K562 (cell line): ENCODE measurements around the gene NFIB. TPM values are rescaled to one million over a fixed set of nuclear protein-coding genes. Genes with fewer than 3 reads are reported as not detected.

Source experiments
- ATAC-seq: fragments of 200-7000 bp; cut with Tn5 transposase; 3 replicates; pipeline ENCODE4 v1.9.1; 2020; ENCODE audit warnings: moderate library complexity
- BruUV-seq: library from RNA; stranded (reverse); fragments of 400-500 nt; replicated peaks from 2 replicates; lab custom pipeline; 2021; lab: Mats Ljungman, UMichigan
- CTCF ChIA-PET: fragments of 300-600 bp; formaldehyde crosslinking; extraction: SDS; loops from one replicate; lab custom pipeline; 2021; ENCODE audit warnings: low intra/inter-chr PET ratio; lab: Yijun Ruan, JAX
- POLR2A ChIA-PET: fragments of 300-600, 350-650 bp; sonication (Branson Sonifier 250); formaldehyde crosslinking; extraction: SDS; loops from one replicate; lab custom pipeline; 2021; ENCODE audit warnings: antibody characterized with exemption, inconsistent platforms; lab: Yijun Ruan, JAX
- DNase-seq, 4 experiments: peaks; one replicate each; pipeline versions ENCODE4 v3.0.0 to v3.0.0-alpha.2; 2011 to 2018; ENCODE audit warnings: low spot score in 3 of 4, mixed read lengths in 3 of 4; ENCODE audit errors: extremely low read depth in 1 of 4
- FAIRE-seq: peaks from 2 replicates; lab custom pipeline; 2011; peaks lifted over from hg19 to GRCh38; lab: Jason Lieb, UNC
- H2AFZ ChIP-seq: 2 replicates; pipeline ENCODE4 v1.6.0; 2011; ENCODE audit warnings: low read depth, low read length, control low read depth, inconsistent platforms
- H3K27ac ChIP-seq: fragments of 200-600 bp; 3 replicates; pipeline ENCODE4 v1.8.0; 2011; ENCODE audit warnings: low read depth, mild to moderate bottlenecking, control low read depth, inconsistent platforms, low read length, moderate library complexity, mixed read lengths; ENCODE audit errors: extremely low read depth
- H3K27me3 ChIP-seq, 2 experiments: fragments of 300-600 bp in 1 of 2; 2 replicates in 1 of 2; 3 replicates in 1 of 2; pipeline versions ENCODE4 v1.6.0 to v1.8.0; 2011; ENCODE audit warnings: inconsistent platforms in 2 of 2, low read length in 2 of 2, mild to moderate bottlenecking in 1 of 2, mixed read lengths in 1 of 2, moderate library complexity in 1 of 2; ENCODE audit not compliant: control insufficient read depth in 2 of 2, insufficient read depth in 2 of 2
- H3K36me3 ChIP-seq: fragments of 300-600 bp; 3 replicates; pipeline ENCODE4 v1.8.0; 2011; ENCODE audit warnings: mild to moderate bottlenecking, low read length, inconsistent platforms; ENCODE audit not compliant: control insufficient read depth, insufficient read depth
- H3K4me1 ChIP-seq, 2 experiments: fragments of 200-600 bp in 1 of 2; replicated peaks in 1 of 2; 2 replicates in 1 of 2; 3 replicates in 1 of 2; pipeline versions ENCODE4 v1.5.1 to v1.8.0; 2011; ENCODE audit warnings: inconsistent platforms in 2 of 2, low read length in 2 of 2, mild to moderate bottlenecking in 1 of 2, mixed read lengths in 1 of 2, moderate library complexity in 1 of 2; ENCODE audit not compliant: control insufficient read depth in 2 of 2, insufficient read depth in 2 of 2
- H3K4me2 ChIP-seq: 2 replicates; pipeline ENCODE4 v1.6.1; 2011; ENCODE audit warnings: low read length, control low read depth, inconsistent platforms, mixed read lengths; ENCODE audit not compliant: insufficient read depth
- H3K4me3 ChIP-seq: fragments of 200-600 bp; sonication (generic), shearing (Covaris generic); 2 replicates; pipeline ENCODE4 v1.5.1; 2016; ENCODE audit warnings: control low read depth, inconsistent platforms
- H3K79me2 ChIP-seq: fragments of 200-600 bp; 3 replicates; pipeline ENCODE4 v1.8.0; 2011; ENCODE audit warnings: low read length, inconsistent platforms; ENCODE audit not compliant: control insufficient read depth, insufficient read depth
- H3K9ac ChIP-seq, 2 experiments: 2 replicates each; pipeline versions ENCODE4 v1.6.0 to v1.6.1; 2011; ENCODE audit warnings: low read depth in 2 of 2, low read length in 2 of 2, control low read depth in 1 of 2, inconsistent platforms in 1 of 2, mild to moderate bottlenecking in 1 of 2, mixed read lengths in 1 of 2; ENCODE audit not compliant: insufficient read depth in 1 of 2
- H3K9me1 ChIP-seq: one replicate; pipeline ENCODE4 v1.6.0; 2011; ENCODE audit warnings: inconsistent platforms, mild to moderate bottlenecking, low read length, moderate library complexity; ENCODE audit not compliant: control insufficient read depth, insufficient read depth
- H3K9me3 ChIP-seq: replicated peaks from 2 replicates; pipeline ENCODE4 v1.5.1; 2011; ENCODE audit warnings: low read depth, low read length, inconsistent platforms; ENCODE audit not compliant: control insufficient read depth, insufficient read depth
- H4K20me1 ChIP-seq: replicated peaks from 2 replicates; pipeline ENCODE4 v1.6.1; 2011; ENCODE audit warnings: low read length, inconsistent platforms, mixed read lengths; ENCODE audit not compliant: control insufficient read depth, insufficient read depth
- ARID1B ChIP-seq: fragments of 450-650 bp; IDR thresholded peaks from 2 replicates; pipeline ENCODE4 v1.6.1; 2016; ENCODE audit warnings: antibody characterized with exemption, mild to moderate bottlenecking, inconsistent platforms
- CBFA2T3 ChIP-seq: fragments of 450-650 bp; IDR thresholded peaks from 2 replicates; pipeline ENCODE4 v1.6.1; 2017
- DPF2 ChIP-seq: fragments of 450-650 bp; IDR thresholded peaks from 2 replicates; pipeline ENCODE4 v1.6.1; 2016
- FOSL1 ChIP-seq: fragments of 200-800 bp; sonication (Bioruptor generic); conservative IDR thresholded peaks from 2 replicates; pipeline ENCODE4 v1.6.1; 2016; ENCODE audit warnings: missing genetic modification characterization, missing compliant biosample characterization
- FOXM1 ChIP-seq, 2 experiments: fragments of 450-650 bp in 1 of 2; sonication (generic) in 1 of 2; formaldehyde crosslinking in 1 of 2; IDR thresholded peaks; 2 replicates each; pipeline versions ENCODE4 v1.6.1 to v1.9.0; 2017 to 2022; ENCODE audit warnings: low read depth in 2 of 2, mild to moderate bottlenecking in 2 of 2, missing genetic modification reagents in 1 of 2, moderate library complexity in 1 of 2
- HMG20B ChIP-seq: fragments of 250-450 bp; sonication (Bioruptor Pico); IDR thresholded peaks from 2 replicates; pipeline ENCODE4 v1.5.0; 2021; ENCODE audit warnings: mild to moderate bottlenecking
- JUND ChIP-seq, 2 experiments: IDR thresholded peaks; 2 replicates in 1 of 2; 3 replicates in 1 of 2; pipeline ENCODE4 v1.6.1; 2011; ENCODE audit warnings: borderline replicate concordance in 2 of 2, low read depth in 2 of 2, low read length in 2 of 2, improper control_type of control experiment in 1 of 2, missing biosample characterization in 1 of 2, missing genetic modification characterization in 1 of 2, missing genetic modification reagents in 1 of 2
- SPI1 ChIP-seq: IDR thresholded peaks from 2 replicates; pipeline ENCODE4 v1.6.1; 2011; ENCODE audit warnings: low read depth, low read length, control low read depth, borderline replicate concordance
- ZNF75A ChIP-seq: fragments of 450-650 bp; formaldehyde crosslinking; IDR thresholded peaks from 2 replicates; pipeline ENCODE4 v1.4.0; 2020; ENCODE audit warnings: mild to moderate bottlenecking
- WGBS: fragments of 100-300 bp; shearing (Covaris generic); methylation state at CpG from one replicate; pipeline ENCODE4 v1.1.6; 2016; ENCODE audit warnings: low coverage, mixed read lengths; ENCODE audit not compliant: insufficient coverage; ENCODE audit errors: missing lambda C conversion rate; 5-methylcytosine and 5-hydroxymethylcytosine counted together
- in situ Hi-C: fragments of 300-500 bp; cut with MboI; formaldehyde crosslinking; loops from 4 replicates; pipeline ENCODE4 v1.15.0; 2018; ENCODE audit warnings: inconsistent platforms, mixed read lengths
- intact Hi-C: fragments of 100-400 bp; cut with micrococcal nuclease; formaldehyde crosslinking; loops from 2 replicates; pipeline ENCODE4 v1.14.2; 2022
- polyA plus RNA-seq, 8 experiments: library from polyadenylated mRNA; depleted of rRNA in 4 of 8; stranded (reverse) in 5 of 8; unstranded in 3 of 8; fragments of >200 nt; fragmentation: Nextera tagmentation in 2 of 8; fragmentation: Illumina TruSeq in 1 of 8; extraction: Ambion mirVana in 2 of 8; extraction: Trizol in 1 of 8; gene quantifications; 2 replicates each; pipeline versions ENCODE4 v1.2.1 to v1.2.3, GENCODE V29; 2011 to 2014; ENCODE audit warnings: inconsistent platforms in 1 of 8, missing spikeins in 1 of 8
- total RNA-seq, 7 experiments: library from RNA; depleted of rRNA in 6 of 7; stranded (reverse); fragments of >200 nt in 6 of 7; fragmentation: Illumina TruSeq in 2 of 7; extraction: Trizol in 2 of 7; gene quantifications; 2 replicates each; pipeline versions ENCODE4 v1.2.1 to v1.2.3, GENCODE V29; 2011 to 2021; ENCODE audit warnings: low replicate concordance in 1 of 7
- TF ChIP-seq, protein P1 (sequence below): fragments of 450-650 bp; IDR thresholded peaks from 2 replicates; pipeline ENCODE4 v1.6.1; 2018; ENCODE audit not compliant: partially characterized antibody
- TF ChIP-seq, protein P2 (sequence below), 2 experiments: fragments of 450-650 bp in 1 of 2; sonication (generic) in 1 of 2; formaldehyde crosslinking in 1 of 2; IDR thresholded peaks in 1 of 2; conservative IDR thresholded peaks in 1 of 2; 2 replicates each; pipeline versions ENCODE4 v1.6.1 to v1.8.1; 2016 to 2023; ENCODE audit warnings: mild to moderate bottlenecking in 2 of 2, moderate library complexity in 2 of 2, inconsistent platforms in 1 of 2, missing genetic modification reagents in 1 of 2
- TF ChIP-seq, protein P3 (sequence below): IDR thresholded peaks from 2 replicates; pipeline ENCODE4 v1.6.1; 2011; ENCODE audit warnings: borderline replicate concordance, low read depth, mild to moderate bottlenecking, moderate library complexity, low read length; ENCODE audit not compliant: insufficient read depth, poor library complexity, severe bottlenecking

The NFIB gene
- total and polyA plus RNA-seq, 9 of the 15 experiments (the other 6 are each of a cell fraction or from before 2014, with no cell fraction given) = 1.2 to 3.3 (median 1.9) TPM

DNA sequence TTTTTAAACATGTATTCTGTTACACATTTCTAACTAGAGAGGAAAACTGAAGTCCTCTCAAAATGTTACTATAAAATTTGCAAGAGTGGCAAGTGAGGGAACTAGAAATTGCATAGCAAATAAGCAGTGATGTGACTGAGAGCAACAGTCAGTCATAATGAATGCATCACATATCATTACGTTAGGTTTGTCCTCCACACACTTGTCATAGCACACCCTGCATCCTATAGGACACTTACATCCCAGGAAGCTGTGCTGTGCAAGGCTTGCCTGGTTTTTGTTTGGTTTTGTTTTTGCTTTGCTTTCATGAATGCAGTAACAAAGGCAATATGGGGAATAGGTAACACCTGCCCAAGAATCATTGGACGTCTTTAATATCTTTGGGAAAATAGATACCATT, 10.8 kb downstream of the NFIB start (continued):
- TF ChIP-seq ZNF75A (CRISPR knock-in tag) (no peak), HMG20B (CRISPR knock-in tag) (no peak)

DNA sequence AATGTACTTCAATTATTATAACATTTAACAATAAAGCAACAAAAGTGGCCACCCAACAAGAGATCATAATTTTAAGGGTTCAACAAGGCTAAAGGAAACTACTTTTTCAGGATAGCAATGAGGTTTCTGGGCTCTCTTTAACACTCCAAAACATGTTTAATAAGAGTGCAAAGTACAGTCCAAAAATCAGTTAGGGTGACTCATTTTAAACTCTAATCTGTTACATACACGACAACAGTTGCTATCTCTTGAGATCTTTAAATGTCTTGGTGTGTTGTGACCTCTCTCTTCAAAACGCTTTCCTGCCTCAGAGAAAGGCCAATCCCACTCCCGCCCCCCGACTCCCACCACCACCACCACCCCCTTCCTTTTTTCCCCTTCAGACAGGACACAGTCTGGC, 11.5 kb downstream of the NFIB start:
- no peaks in the 10 kb centered on the region for H3K9me1 ChIP-seq
- no peaks in the 10 kb centered on the region for H3K9me3 ChIP-seq
- H4K20me1 ChIP-seq = no peaks in the 10 kb centered on the region
- H3K4me3 ChIP-seq = no peak overlapping the region
- intact Hi-C loops (no loop called here), in situ Hi-C loops (no loop called here)
- H3K4me1 ChIP-seq = no peaks in the 10 kb centered on the region
- ATAC-seq (no peak), FAIRE-seq (no peak), DNase-seq (no peak)
- TF ChIP-seq SPI1 = no peak
- TF ChIP-seq JUND (IDR thresholded peaks at IDR 0.05; ENCODE audit: borderline replicate concordance, low read depth, low read length) = peak; percentile 59; the same call in 1 of the 2 replicates
- no peak; the same call in 2 of the 3 replicates for TF ChIP-seq JUND (tag; IDR thresholded peaks at IDR 0.05; ENCODE audit: borderline replicate concordance, low read depth, low read length)
- peak; percentile 14; the same call in 1 of the 2 replicates for TF ChIP-seq FOXM1 (IDR thresholded peaks at IDR 0.05; ENCODE audit: low read depth)
- no peak for TF ChIP-seq FOXM1 (CRISPR knock-in tag; IDR thresholded peaks at IDR 0.05; ENCODE audit: low read depth)
- peak; percentile 18; the same call in 1 of the 2 replicates for TF ChIP-seq CBFA2T3
- TF ChIP-seq, protein P1, sequence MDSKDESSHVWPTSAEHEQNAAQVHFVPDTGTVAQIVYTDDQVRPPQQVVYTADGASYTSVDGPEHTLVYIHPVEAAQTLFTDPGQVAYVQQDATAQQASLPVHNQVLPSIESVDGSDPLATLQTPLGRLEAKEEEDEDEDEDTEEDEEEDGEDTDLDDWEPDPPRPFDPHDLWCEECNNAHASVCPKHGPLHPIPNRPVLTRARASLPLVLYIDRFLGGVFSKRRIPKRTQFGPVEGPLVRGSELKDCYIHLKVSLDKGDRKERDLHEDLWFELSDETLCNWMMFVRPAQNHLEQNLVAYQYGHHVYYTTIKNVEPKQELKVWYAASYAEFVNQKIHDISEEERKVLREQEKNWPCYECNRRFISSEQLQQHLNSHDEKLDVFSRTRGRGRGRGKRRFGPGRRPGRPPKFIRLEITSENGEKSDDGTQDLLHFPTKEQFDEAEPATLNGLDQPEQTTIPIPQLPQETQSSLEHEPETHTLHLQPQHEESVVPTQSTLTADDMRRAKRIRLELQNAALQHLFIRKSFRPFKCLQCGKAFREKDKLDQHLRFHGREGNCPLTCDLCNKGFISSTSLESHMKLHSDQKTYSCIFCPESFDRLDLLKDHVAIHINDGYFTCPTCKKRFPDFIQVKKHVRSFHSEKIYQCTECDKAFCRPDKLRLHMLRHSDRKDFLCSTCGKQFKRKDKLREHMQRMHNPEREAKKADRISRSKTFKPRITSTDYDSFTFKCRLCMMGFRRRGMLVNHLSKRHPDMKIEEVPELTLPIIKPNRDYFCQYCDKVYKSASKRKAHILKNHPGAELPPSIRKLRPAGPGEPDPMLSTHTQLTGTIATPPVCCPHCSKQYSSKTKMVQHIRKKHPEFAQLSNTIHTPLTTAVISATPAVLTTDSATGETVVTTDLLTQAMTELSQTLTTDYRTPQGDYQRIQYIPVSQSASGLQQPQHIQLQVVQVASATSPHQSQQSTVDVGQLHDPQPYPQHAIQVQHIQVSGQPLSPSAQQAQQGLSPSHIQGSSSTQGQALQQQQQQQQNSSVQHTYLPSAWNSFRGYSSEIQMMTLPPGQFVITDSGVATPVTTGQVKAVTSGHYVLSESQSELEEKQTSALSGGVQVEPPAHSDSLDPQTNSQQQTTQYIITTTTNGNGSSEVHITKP = peak; percentile 33
- TF ChIP-seq ARID1B = peak; percentile 47; the same call in 1 of the 2 replicates
- peak; percentile 48; the same call in 1 of the 2 replicates for TF ChIP-seq FOSL1
- TF ChIP-seq, protein P2, sequence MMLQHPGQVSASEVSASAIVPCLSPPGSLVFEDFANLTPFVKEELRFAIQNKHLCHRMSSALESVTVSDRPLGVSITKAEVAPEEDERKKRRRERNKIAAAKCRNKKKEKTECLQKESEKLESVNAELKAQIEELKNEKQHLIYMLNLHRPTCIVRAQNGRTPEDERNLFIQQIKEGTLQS (IDR thresholded peaks at IDR 0.05) = peak; percentile 39; the same call in 1 of the 2 replicates
- TF ChIP-seq, protein P2 (CRISPR knock-in tag; conservative IDR thresholded peaks at IDR 0.05) = no peak
- TF ChIP-seq DPF2 = 0 out of 2 replicates have a peak, but pooled peaks have one; percentile 31
- TF ChIP-seq, protein P3, sequence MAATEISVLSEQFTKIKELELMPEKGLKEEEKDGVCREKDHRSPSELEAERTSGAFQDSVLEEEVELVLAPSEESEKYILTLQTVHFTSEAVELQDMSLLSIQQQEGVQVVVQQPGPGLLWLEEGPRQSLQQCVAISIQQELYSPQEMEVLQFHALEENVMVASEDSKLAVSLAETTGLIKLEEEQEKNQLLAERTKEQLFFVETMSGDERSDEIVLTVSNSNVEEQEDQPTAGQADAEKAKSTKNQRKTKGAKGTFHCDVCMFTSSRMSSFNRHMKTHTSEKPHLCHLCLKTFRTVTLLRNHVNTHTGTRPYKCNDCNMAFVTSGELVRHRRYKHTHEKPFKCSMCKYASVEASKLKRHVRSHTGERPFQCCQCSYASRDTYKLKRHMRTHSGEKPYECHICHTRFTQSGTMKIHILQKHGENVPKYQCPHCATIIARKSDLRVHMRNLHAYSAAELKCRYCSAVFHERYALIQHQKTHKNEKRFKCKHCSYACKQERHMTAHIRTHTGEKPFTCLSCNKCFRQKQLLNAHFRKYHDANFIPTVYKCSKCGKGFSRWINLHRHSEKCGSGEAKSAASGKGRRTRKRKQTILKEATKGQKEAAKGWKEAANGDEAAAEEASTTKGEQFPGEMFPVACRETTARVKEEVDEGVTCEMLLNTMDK = no peak
- no peak overlapping the region for H2AFZ ChIP-seq
- H3K4me2 ChIP-seq = no peak overlapping the region
- WGBS = 7% methylated on average over 3 of the region's 4 CpGs
- ChIA-PET CTCF (no interaction called here), POLR2A (no interaction called here)
- H3K27ac ChIP-seq = no peak overlapping the region
- H3K36me3 ChIP-seq = no peaks in the 10 kb centered on the region
- BruUV-seq = no TSS peak
- H3K9ac ChIP-seq = no peak overlapping the region
- H3K79me2 ChIP-seq = no peaks in the 10 kb centered on the region
- no peaks in the 10 kb centered on the region for H3K27me3 ChIP-seq
